ENCODE data around the gene C6orf89. TPM values are rescaled to one million over a fixed set of nuclear protein-coding genes. Genes with fewer than 3 reads are reported as not detected.
A peak's percentile ranks its signal among the peaks of the same experiment; 100 is the strongest.

Gene C6orf89
- total RNA-seq, 1 experiment from 2014 or later: 22.6 TPM

GRCh38 chr6:36933102-36933501 is 47.4 kb downstream of the C6orf89 start:
- H3K27ac ChIP-seq (ENCODE audit: low read depth, low read length, poor library complexity, severe bottlenecking): no peak overlapping the region
- ChIA-PET POLR2A (ENCODE audit: low non-redundant PET) (no interaction called here), CTCF (no interaction called here)
- H3K4me3 ChIP-seq (ENCODE audit: low read depth, low read length, poor library complexity, severe bottlenecking): no peak overlapping the region
- H3K4me1 ChIP-seq (ENCODE audit: insufficient read depth, low read length, poor library complexity, severe bottlenecking): peaks cover 7% of the 10 kb centered on the region
- BruUV-seq (replicated peaks): no TSS peak
- TF ChIP-seq EZH2 (IDR thresholded peaks at IDR 0.05; ENCODE audit: borderline replicate concordance, low read depth, low read length, poor library complexity, severe bottlenecking) (no peak), CTCF (conservative IDR thresholded peaks at IDR 0.05; ENCODE audit: low read depth, low read length) (no peak)
- intact Hi-C loops (cut with micrococcal nuclease; ENCODE audit: unreplicated experiment): no loop called here
- H3K36me3 ChIP-seq (ENCODE audit: insufficient read depth, low read length, poor library complexity, severe bottlenecking): no peaks in the 10 kb centered on the region
- no peaks in the 10 kb centered on the region for H3K27me3 ChIP-seq (replicated peaks; ENCODE audit: insufficient read depth, low read depth, low read length, poor library complexity)
- DNase-seq (ENCODE audit: low spot score): peak; percentile 38
- H3K9me3 ChIP-seq (ENCODE audit: low read depth, low read length, poor library complexity, severe bottlenecking): no peaks in the 10 kb centered on the region

GRCh38 chr6:36933519-36933918 is 47.8 kb downstream of the C6orf89 start:
- Histone ChIP-seq H3K27ac (ENCODE audit: low read depth, low read length, poor library complexity, severe bottlenecking) (no peak overlapping the region), H3K36me3 (ENCODE audit: insufficient read depth, low read length, poor library complexity, severe bottlenecking) (no peaks in the 10 kb centered on the region), H3K9me3 (ENCODE audit: low read depth, low read length, poor library complexity, severe bottlenecking) (no peaks in the 10 kb centered on the region), H3K4me1 (ENCODE audit: insufficient read depth, low read length, poor library complexity, severe bottlenecking) (peaks cover 7% of the 10 kb centered on the region), H3K27me3 (replicated peaks; ENCODE audit: insufficient read depth, low read depth, low read length, poor library complexity) (no peaks in the 10 kb centered on the region), H3K4me3 (ENCODE audit: low read depth, low read length, poor library complexity, severe bottlenecking) (no peak overlapping the region)
- TF ChIP-seq CTCF (conservative IDR thresholded peaks at IDR 0.05; ENCODE audit: low read depth, low read length): no peak
- no peak for TF ChIP-seq EZH2 (IDR thresholded peaks at IDR 0.05; ENCODE audit: borderline replicate concordance, low read depth, low read length, poor library complexity, severe bottlenecking)
- no peak for DNase-seq (ENCODE audit: low spot score)
- ChIA-PET CTCF (interaction anchor here (0.6 kb wide), 1 partner anchor 64 kb away, joined by 6 read pairs; no protein-coding TSS in a partner anchor), POLR2A (ENCODE audit: low non-redundant PET) (no interaction called here)
- no TSS peak for BruUV-seq (replicated peaks)
- intact Hi-C loops (cut with micrococcal nuclease; ENCODE audit: unreplicated experiment): no loop called here

GRCh38 chr6:36934901-36935300 is 49.1 kb downstream of the C6orf89 start:
- no TSS peak for BruUV-seq (replicated peaks)
- H3K4me3 ChIP-seq (ENCODE audit: low read depth, low read length, poor library complexity, severe bottlenecking): no peak overlapping the region
- intact Hi-C loops (cut with micrococcal nuclease; ENCODE audit: unreplicated experiment): no loop called here
- H3K27ac ChIP-seq (ENCODE audit: low read depth, low read length, poor library complexity, severe bottlenecking): no peak overlapping the region
- H3K4me1 ChIP-seq (ENCODE audit: insufficient read depth, low read length, poor library complexity, severe bottlenecking): peaks cover 2% of the 10 kb centered on the region
- POLR2A ChIA-PET (ENCODE audit: low non-redundant PET): no interaction called here
- no peaks in the 10 kb centered on the region for H3K36me3 ChIP-seq (ENCODE audit: insufficient read depth, low read length, poor library complexity, severe bottlenecking)
- H3K9me3 ChIP-seq (ENCODE audit: low read depth, low read length, poor library complexity, severe bottlenecking): no peaks in the 10 kb centered on the region
- DNase-seq (ENCODE audit: low spot score): no peak
- CTCF ChIA-PET: no interaction called here
- TF ChIP-seq EZH2 (IDR thresholded peaks at IDR 0.05; ENCODE audit: borderline replicate concordance, low read depth, low read length, poor library complexity, severe bottlenecking) (no peak), CTCF (conservative IDR thresholded peaks at IDR 0.05; ENCODE audit: low read depth, low read length) (no peak)
- H3K27me3 ChIP-seq (replicated peaks; ENCODE audit: insufficient read depth, low read depth, low read length, poor library complexity): no peaks in the 10 kb centered on the region
